ENCODE results near the gene ZC3HAV1L.
A peak's percentile ranks its signal among the peaks of the same experiment; 100 is the strongest.

DNA sequence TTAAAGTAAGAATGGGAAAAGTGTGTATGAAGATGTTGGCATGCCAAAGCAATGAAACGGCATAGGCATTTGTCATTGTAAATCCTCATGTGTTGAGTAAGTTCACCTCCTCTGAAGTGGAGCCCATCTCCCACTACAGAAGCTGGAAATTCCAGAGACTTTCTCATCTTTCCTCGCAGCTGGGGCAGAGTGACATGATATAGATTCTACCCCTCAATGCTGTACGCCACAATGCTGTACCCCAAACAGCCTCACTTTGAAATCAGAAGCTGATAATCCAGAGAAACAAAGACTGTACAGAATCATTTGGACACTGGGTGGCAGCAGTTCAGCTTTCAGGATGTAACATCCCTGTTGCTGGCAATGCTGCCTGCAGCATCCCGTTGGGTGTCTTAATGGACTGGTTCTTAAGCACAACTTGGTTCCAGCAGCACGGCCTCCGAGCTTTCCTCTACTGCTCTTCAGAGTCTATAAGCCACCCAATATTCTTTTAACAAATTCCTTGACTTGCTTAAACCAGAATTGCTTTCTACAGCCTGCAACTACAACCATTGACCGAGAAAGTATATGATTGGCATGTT is 18.8 kb downstream of the ZC3HAV1L start:
- TF ChIP-seq ZNF8 (CRISPR knock-in tag; IDR thresholded peaks at IDR 0.05) (peak; percentile 91), RARB (CRISPR knock-in tag; IDR thresholded peaks at IDR 0.05) (no peak), ZFP30 (CRISPR knock-in tag; IDR thresholded peaks at IDR 0.05) (no peak), ZC3H10 (CRISPR knock-in tag; IDR thresholded peaks at IDR 0.05) (no peak), ESRRG (CRISPR knock-in tag; IDR thresholded peaks at IDR 0.05) (no peak), PPARA (CRISPR knock-in tag; IDR thresholded peaks at IDR 0.05; ENCODE audit: borderline replicate concordance) (no peak), SNAI2 (CRISPR knock-in tag; IDR thresholded peaks at IDR 0.05) (no peak), ZFP3 (CRISPR knock-in tag; IDR thresholded peaks at IDR 0.05) (no peak), ZNF565 (CRISPR knock-in tag; conservative IDR thresholded peaks at IDR 0.05; ENCODE audit: low read depth) (no peak)
- TF ChIP-seq, protein P1, sequence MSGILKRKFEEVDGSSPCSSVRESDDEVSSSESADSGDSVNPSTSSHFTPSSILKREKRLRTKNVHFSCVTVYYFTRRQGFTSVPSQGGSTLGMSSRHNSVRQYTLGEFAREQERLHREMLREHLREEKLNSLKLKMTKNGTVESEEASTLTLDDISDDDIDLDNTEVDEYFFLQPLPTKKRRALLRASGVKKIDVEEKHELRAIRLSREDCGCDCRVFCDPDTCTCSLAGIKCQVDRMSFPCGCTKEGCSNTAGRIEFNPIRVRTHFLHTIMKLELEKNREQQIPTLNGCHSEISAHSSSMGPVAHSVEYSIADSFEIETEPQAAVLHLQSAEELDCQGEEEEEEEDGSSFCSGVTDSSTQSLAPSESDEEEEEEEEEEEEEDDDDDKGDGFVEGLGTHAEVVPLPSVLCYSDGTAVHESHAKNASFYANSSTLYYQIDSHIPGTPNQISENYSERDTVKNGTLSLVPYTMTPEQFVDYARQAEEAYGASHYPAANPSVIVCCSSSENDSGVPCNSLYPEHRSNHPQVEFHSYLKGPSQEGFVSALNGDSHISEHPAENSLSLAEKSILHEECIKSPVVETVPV (CRISPR knock-in tag; IDR thresholded peaks at IDR 0.05): no peak
- TF ChIP-seq, protein P2, sequence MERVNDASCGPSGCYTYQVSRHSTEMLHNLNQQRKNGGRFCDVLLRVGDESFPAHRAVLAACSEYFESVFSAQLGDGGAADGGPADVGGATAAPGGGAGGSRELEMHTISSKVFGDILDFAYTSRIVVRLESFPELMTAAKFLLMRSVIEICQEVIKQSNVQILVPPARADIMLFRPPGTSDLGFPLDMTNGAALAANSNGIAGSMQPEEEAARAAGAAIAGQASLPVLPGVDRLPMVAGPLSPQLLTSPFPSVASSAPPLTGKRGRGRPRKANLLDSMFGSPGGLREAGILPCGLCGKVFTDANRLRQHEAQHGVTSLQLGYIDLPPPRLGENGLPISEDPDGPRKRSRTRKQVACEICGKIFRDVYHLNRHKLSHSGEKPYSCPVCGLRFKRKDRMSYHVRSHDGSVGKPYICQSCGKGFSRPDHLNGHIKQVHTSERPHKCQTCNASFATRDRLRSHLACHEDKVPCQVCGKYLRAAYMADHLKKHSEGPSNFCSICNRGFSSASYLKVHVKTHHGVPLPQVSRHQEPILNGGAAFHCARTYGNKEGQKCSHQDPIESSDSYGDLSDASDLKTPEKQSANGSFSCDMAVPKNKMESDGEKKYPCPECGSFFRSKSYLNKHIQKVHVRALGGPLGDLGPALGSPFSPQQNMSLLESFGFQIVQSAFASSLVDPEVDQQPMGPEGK (CRISPR knock-in tag; IDR thresholded peaks at IDR 0.05; ENCODE audit: borderline replicate concordance): no peak
